T-helper 2 cell (primary cell): Measurements from ENCODE around the gene EPS8.
A peak's percentile ranks its signal among the peaks of the same experiment; 100 is the strongest.
"Not testable (repeated sequence)": the region's sequence is repeated elsewhere in the genome, so short reads cannot be mapped to it uniquely, and the experiment has no call there.

Source experiments
- DNase-seq, 5 experiments: peaks; one replicate each; pipeline versions ENCODE4 v3.0.0 to v3.0.0-alpha.2; 2012 to 2022

Gene EPS8

DNA sequence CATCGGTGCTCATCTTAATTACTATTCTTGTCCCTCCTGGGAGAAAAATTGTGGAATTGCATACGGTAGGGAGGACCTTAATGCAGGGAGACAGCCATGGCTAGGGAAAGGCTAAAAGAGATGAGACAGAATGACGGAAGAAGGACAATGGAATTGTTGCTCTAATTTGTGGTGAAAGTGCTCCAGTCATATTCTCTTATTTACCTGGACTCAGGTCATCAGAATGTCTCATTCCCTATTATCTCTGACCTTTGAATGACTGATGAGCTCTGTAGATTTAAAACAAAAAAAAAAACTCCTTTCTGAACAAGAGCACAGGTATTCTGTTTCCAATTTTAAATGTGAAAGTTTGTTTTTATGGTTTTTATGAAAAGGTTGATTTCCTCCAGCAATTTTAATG, 8.6 kb upstream of the EPS8 start:
- no peak for DNase-seq

DNA sequence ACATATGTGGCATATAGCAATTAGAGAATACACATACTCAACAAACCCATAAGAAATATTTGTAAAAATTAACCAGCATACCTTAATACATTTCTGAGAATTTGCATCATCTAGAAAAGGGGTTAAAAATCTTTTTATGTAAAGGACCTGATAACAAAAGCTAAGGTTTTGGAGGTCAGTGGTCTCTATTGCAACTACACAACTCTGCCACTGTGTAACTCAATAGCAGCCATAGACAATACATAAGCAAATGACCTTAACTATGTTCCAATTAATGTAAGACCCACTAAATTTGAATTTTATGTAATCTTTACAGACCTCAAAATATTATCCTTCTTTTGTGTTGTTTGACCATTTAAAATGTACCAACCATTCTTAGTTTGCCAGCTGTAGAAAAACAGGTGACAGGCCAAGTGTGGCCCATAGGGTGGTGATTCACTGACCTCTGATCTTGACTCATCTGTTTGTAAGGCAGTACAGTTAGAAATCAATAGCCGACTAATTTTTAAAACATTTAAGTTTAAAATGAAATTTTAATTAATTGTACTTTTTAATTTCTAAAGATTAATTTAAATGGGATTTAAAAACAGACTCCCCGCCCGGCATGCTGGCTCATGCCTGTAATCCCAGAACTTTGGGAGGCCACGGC, 7.4 kb upstream of the EPS8 start:
- DNase-seq: no peak

GRCh38 chr12:15794836-15795235, 5.6 kb upstream of the EPS8 start:
- DNase-seq: no peak

DNA sequence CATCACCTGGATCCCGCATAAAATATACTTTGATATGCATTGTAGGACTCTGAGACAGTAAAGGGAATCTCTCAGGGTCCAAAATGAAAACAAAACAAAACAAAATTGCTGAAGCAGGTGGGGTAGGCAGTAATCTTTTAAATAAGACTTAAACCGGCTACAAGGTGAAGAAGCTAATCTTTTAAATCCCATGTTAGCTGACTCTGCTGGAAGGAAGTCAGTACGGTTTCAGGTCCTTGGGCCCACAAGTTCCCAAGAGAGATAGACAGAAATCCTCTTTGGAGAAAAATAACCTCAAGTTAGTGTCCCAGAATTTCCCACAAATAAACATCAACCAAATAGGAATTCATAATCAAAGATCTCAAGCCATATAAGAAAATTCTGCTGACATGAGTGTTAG, 5.0 kb upstream of the EPS8 start:
- DNase-seq: no peak

GRCh38 chr12:15788233-15789219, 662 bp downstream of the EPS8 start:
- peak in 4 of 5 experiments; percentile 2 to 24 (median 6) for DNase-seq

DNA sequence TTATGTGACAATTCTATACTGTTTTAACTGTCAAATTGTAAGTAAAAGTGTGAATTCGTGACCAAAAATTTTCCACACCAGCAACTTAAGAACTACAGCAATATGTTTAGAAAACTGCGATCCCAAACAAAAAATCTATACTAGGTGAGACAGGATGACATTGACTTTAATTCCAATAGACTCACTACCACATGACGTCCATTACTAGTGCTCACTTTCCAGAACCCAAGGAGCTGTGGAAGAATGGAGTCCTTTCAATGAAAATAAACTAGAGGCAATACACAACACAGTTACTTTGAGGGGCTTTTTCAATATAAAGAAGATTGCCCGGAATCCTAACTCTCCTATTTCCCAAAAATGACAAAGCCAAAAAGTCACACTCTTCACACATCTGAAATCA, 1.4 kb downstream of the EPS8 start:
- DNase-seq: no peak

DNA sequence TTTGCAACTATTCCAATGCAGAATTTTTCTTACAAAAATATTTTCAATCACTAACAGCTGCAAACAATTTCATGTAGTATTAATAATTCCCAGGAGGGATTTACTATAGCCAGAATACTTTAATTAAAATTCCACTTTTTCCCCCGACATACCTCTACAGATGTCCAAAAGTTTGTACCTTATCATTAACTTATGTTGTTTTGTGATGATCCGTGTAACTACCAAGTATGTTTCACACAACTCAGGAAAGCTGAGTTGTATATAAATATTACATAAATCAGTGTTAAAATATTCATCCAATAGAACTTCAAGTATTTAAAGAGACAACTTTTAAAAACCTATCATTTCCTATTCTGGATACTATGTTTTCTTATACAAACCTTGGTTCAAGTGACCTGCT, 2.4 kb downstream of the EPS8 start:
- DNase-seq: no peak

- DNase-seq: no peak
Observed at GRCh38 chr12:15783288-15783687, 5.9 kb downstream of the EPS8 start.

DNA sequence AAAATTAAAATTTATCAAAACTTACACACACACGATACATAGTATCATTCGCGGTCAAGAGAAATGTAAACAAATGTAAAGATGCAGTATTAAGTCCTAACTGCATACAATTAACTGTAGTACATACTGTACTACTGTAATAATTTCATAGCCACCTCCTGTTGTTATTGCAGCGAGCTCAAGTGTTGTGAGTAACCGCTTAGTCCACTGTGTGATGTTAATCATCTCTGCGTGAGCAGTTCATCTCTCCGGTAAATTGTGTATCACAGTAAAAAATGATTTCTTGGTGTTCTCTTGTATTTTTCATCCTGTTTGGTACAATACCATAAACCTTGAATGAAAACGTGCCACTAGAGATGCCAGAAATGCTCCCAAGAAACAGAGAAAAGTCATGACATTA, 6.5 kb downstream of the EPS8 start:
- DNase-seq: no peak

- no peak for DNase-seq
Observed at GRCh38 chr12:15779925-15780324, 9.3 kb downstream of the EPS8 start.

DNA sequence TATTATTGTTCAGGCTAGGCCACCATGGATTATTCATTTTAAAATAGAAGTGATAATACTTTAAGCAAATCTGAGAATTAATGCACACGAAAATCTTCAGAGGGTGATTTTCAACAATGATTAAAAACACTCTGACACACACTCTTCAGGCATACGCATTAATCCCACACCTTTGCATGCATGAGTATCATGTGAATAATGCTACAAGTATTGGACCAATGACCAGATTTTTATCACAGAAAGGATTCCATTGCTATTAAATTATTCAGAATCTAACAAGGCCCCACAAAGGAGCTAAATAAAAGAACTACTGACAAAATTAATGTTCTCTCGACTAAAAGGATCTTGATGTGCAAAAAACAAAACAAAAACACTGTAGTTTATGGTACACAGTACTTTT, 11.1 kb downstream of the EPS8 start:
- DNase-seq: no peak

GRCh38 chr12:15777355-15778012, 11.7 kb downstream of the EPS8 start:
- no peak for DNase-seq

DNA sequence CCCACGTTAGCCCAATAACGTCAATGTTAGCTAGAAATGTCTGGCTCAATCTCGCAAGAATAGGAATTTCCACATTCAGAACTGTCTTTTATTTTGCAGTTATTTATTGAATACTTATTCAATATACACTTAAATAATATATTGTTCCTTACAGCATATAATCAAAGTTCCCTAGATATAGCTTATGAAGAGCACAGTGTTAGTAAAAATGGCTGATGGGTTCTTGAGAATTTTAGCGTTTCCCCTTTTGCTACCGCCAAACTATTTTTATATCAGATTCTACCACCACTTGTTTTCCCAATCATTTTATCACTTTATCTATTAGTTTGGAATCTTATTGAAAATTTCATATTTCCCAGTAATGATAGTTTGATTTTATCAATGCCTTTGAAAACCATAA, 12.7 kb downstream of the EPS8 start:
- DNase-seq: no peak

GRCh38 chr12:15774819-15775218, 14.4 kb downstream of the EPS8 start:
- DNase-seq: no peak

DNA sequence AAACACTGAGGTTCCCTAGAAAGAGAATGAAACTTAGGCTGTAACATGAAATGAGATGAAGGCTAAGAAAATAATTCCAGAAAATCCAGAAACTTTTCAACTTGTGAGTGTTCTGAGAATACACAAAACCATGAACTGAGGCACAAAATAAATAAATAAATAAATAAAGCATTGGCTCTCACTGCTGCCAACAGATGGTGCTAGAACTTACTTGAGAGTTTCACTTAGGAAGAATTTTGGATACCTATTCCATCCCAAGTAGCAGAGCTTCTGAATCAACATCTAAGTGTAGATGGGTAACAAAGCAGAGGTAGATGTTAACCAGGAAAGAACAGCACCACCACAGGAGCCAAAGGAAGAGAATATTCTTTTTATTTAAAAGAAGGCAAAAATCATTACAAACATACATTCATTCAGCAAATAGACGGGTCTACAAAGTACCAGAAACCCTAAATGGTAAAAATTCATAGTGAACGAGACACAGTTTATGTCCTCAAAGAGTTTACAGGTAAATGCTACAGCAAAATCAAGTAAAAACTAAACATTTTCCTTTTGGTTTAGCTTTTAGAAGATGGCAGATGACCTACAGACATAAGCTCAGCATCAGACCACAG, 16.7 kb downstream of the EPS8 start:
- peak in 1 of 5 experiments; percentile 8 for DNase-seq

GRCh38 chr12:15770581-15770980, 18.6 kb downstream of the EPS8 start:
- DNase-seq: no peak

GRCh38 chr12:15770021-15770420, 19.2 kb downstream of the EPS8 start:
- DNase-seq: no peak

GRCh38 chr12:15769586-15769985, 19.6 kb downstream of the EPS8 start:
- DNase-seq: no peak

DNA sequence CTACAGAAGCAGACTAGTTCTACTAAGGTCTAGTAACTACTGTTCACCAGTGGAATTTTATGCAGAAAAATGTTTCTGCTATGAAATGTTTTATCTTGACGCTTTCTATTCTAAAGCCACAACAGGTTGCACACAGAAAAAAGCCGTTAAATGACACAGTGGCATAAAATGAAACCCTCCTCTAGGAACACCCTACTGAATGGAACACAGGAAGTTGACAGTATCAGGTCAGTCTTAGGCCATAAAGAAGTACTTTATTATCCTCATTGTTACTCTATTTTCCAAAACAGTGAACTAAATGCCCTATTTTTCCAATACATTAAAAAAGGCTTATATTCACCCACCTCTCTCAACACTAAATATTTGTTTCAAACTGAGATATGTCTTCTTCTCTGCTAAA, 21.9 kb downstream of the EPS8 start:
- DNase-seq: no peak

- no peak for DNase-seq
Observed at GRCh38 chr12:15763328-15763727, 25.9 kb downstream of the EPS8 start.

- DNase-seq: not testable (repeated sequence)
Observed at GRCh38 chr12:15762162-15762561, 27.0 kb downstream of the EPS8 start.

GRCh38 chr12:15757553-15758255, 31.5 kb downstream of the EPS8 start:
- no peak for DNase-seq
